Upper lobe of left lung (tissue), 4 donors: ENCODE data around the gene APP.

Experiments used
- CTCF ChIP-seq, 6 experiments: fragments of 450-650 bp in 4 of 6; fragments of 200-600 bp in 2 of 6; sonication (generic) in 2 of 6; IDR thresholded peaks; one replicate each; pipeline ENCODE4 v1.5.1; 2016 to 2019; ENCODE audit warnings: antibody characterized with exemption in 6 of 6
- EP300 ChIP-seq, 4 donors: sonication (generic); formaldehyde crosslinking; IDR thresholded peaks; one replicate each; pipeline ENCODE4 v1.5.1; 2017; ENCODE audit warnings: antibody characterized with exemption in 4 of 4, control low read depth in 2 of 4
- POLR2A ChIP-seq, 4 donors: fragments of 450-650 bp; IDR thresholded peaks; one replicate each; pipeline ENCODE4 v1.5.1; 2016 to 2017; ENCODE audit warnings: antibody characterized with exemption in 4 of 4, mild to moderate bottlenecking in 2 of 4
- POLR2AphosphoS5 ChIP-seq, 2 donors: sonication (generic); formaldehyde crosslinking; IDR thresholded peaks; one replicate each; pipeline ENCODE4 v1.5.1; 2017; ENCODE audit warnings: antibody characterized with exemption in 2 of 2

GRCh38 chr21:26140164-26140579 is 30.4 kb downstream of the APP start:
- TF ChIP-seq POLR2A (IDR thresholded peaks at IDR 0.05) (no peak), CTCF (IDR thresholded peaks at IDR 0.05) (no peak), POLR2AphosphoS5 (IDR thresholded peaks at IDR 0.05) (peak in 1 of 2 donors; percentile 67), EP300 (IDR thresholded peaks at IDR 0.05) (peak in 1 of 4 donors; percentile 14)
